Thymus (tissue), 14 donors: Measurements from ENCODE around the gene FCRLB. TPM values are rescaled to one million over a fixed set of nuclear protein-coding genes. Genes with fewer than 3 reads are reported as not detected.
"Not testable (repeated sequence)": the region's sequence is repeated elsewhere in the genome, so short reads cannot be mapped to it uniquely, and the experiment has no call there.

ENCODE experiments used
- DNase-seq, 9 donors: peaks; one replicate each; pipeline ENCODE4 v3.0.0-alpha.2; 2013; ENCODE audit warnings: low spot score in 9 of 9, low read depth in 6 of 9, missing footprints in 1 of 9
- H3K27ac ChIP-seq, 2 donors: one replicate each; pipeline ENCODE4 v1.5.1; 2013; ENCODE audit warnings: control low read depth in 1 of 2, low read depth in 1 of 2, low read length in 1 of 2, mild to moderate bottlenecking in 1 of 2, moderate library complexity in 1 of 2
- H3K27me3 ChIP-seq, 2 donors: one replicate each; pipeline ENCODE4 v1.5.1; 2013; ENCODE audit warnings: low read length in 1 of 2; ENCODE audit not compliant: control insufficient read depth in 2 of 2, insufficient read depth in 1 of 2
- H3K36me3 ChIP-seq, 2 donors: one replicate each; pipeline ENCODE4 v1.5.1; 2013; ENCODE audit warnings: low read length in 1 of 2, mild to moderate bottlenecking in 1 of 2, moderate library complexity in 1 of 2; ENCODE audit not compliant: control insufficient read depth in 2 of 2, insufficient read depth in 2 of 2
- H3K4me1 ChIP-seq, 2 donors: one replicate each; pipeline ENCODE4 v1.5.1; 2013; ENCODE audit warnings: low read length in 2 of 2; ENCODE audit not compliant: control insufficient read depth in 2 of 2, insufficient read depth in 2 of 2
- H3K4me3 ChIP-seq, 2 donors: one replicate each; pipeline ENCODE4 v1.5.1; 2013; ENCODE audit warnings: low read length in 2 of 2, control low read depth in 1 of 2, mild to moderate bottlenecking in 1 of 2
- H3K9me3 ChIP-seq, 2 donors: one replicate each; pipeline ENCODE4 v1.5.1; 2013; ENCODE audit warnings: low read length in 1 of 2, mild to moderate bottlenecking in 1 of 2; ENCODE audit not compliant: control insufficient read depth in 2 of 2, insufficient read depth in 1 of 2
- WGBS: extraction: QIAGEN DNeasy Blood & Tissue Kit; methylation state at CpG from one replicate; pipeline ENCODE4 v1.1.7; 2013; 5-methylcytosine and 5-hydroxymethylcytosine counted together
- long read RNA-seq, 10 donors: transcript quantifications; one replicate each; lab custom pipeline, GENCODE V29; 2026
- polyA plus RNA-seq: library from polyadenylated mRNA; stranded (reverse); fragments of 200-250 nt; gene quantifications from one replicate; pipeline ENCODE4 v1.2.3, GENCODE V29; 2013
- total RNA-seq: library from RNA; stranded (reverse); fragments of 120-200 nt; gene quantifications from one replicate; pipeline ENCODE4 v1.2.4, GENCODE V29; 2013
- donor health status: healthy.

Gene FCRLB, protein sequence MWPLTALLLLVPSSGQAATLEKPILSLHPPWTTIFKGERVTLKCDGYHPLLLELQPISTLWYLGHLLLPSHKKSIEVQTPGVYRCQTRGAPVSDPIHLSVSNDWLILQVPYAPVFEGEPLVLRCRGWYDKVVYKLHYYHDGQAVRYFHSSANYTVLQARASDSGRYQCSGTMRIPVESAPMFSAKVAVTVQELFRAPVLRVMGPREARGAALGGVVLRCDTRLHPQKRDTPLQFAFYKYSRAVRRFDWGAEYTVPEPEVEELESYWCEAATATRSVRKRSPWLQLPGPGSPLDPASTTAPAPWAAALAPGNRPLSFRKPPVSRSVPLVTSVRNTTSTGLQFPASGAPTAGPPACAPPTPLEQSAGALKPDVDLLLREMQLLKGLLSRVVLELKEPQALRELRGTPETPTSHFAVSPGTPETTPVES
- total RNA-seq = 0.28 TPM
- polyA plus RNA-seq = 0.84 TPM
- long read RNA-seq, donor 1 = 0 reads
- long read RNA-seq, donor 2, partial matches to known transcripts = 0 of 1 reads
- long read RNA-seq, donor 2, other reads (novel, unspliced or antisense) = 0 of 1 reads
- long read RNA-seq, donor 3 = 0 reads
- long read RNA-seq, donor 4 = 0 reads
- long read RNA-seq, donor 5 = 0 reads
- long read RNA-seq, donor 6 = 0 reads
- long read RNA-seq, donor 7 = 0 reads
- long read RNA-seq, donor 8 = 0 reads
- long read RNA-seq, donor 9 = 0 reads
- long read RNA-seq, donor 10, partial matches to known transcripts = 0 of 1 reads
- long read RNA-seq, donor 10, other reads (novel, unspliced or antisense) = 0 of 1 reads

DNA sequence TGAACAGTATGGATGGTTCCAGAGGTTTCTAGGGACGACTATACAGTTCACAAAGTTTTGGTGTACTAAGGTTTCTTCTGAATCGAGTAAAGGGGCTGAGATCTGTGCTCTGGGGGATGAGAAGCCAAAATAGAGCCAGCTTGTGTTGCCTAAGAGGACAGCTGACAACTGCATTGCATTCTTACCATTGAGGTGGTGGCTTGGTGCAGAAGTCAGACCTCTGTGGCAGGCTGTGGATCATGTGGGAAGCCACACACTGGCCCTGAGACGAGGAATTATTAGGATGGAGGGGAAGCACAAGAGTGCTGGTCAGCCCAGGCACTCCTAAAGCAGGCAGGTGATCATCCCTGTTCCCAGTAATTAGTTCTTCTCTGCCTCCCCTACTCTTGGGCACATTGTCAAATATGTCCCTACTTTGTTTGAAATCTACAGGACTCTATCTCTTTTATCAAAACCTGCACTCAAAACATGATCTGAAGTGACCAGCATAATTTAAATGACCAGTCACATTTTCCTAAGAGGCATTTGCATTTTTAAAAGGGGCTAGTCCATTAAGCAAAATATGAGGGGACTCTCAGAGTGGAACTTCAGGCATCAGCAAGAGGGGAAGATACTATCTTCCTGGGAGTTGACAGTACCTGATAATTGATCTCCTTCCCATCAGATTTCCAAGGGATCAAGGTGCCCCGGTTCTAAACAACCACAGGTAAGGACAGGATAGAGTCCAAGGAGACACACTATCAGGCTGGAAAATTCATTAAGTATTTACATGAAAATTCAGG lies at the start of gene FCRLB:
FCRLB (plus strand) TSS at position 589 of the 782 bp plus-strand sequence. CDS start 1,129 bp downstream, outside the sequence.
- Histone ChIP-seq H3K36me3 (no peaks in the 10 kb centered on the region), H3K4me1 (peaks cover 0 to 6% of the 10 kb centered on the region in 2 donors)

DNA sequence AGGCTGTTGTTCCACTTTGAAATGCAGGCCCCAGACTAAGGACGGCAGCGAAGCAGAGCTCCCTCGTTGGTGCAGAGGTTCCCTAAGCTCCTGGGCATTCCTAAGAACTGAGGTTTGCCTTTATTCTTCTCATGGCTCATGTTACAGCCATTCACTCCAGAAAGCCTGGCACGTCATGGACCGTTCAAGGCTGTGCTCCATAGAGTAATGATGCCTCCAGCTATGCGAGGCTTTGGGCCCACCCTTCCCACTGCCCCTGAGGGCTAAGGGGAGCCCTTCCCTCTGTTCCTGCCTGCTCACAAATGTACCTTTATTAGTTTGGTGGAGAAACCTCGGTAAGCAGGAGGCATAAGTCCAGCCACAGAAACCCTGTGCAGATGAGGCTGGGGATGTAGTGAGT lies 47.9 kb upstream of the FCRLB start:
- DNase-seq, H3K36me3 ChIP-seq, H3K4me1 ChIP-seq, H3K27ac ChIP-seq, H3K27me3 ChIP-seq, H3K9me3 ChIP-seq, H3K4me3 ChIP-seq: not testable (repeated sequence)
- 86% methylated on average over 7 of the region's 7 CpGs for WGBS

More for the DNA sequence above, at the start of gene FCRLB:
- Histone ChIP-seq H3K9me3 (peaks cover 1 to 5% of the 10 kb centered on the region in 2 donors), H3K27me3 (peaks cover 46 to 85% of the 10 kb centered on the region in 2 donors), H3K4me3 (no peak within 1 kb of the TSS), H3K27ac (no peak within 1 kb of the TSS)
- WGBS = 41% methylated on average over 4 of the region's 4 CpGs
- no peak for DNase-seq

- not testable (repeated sequence) for DNase-seq, H3K27ac ChIP-seq, H3K36me3 ChIP-seq, H3K4me3 ChIP-seq, H3K4me1 ChIP-seq, H3K9me3 ChIP-seq, H3K27me3 ChIP-seq
- 97% methylated on average over 2 of the region's 3 CpGs for WGBS
These were observed 46.9 kb upstream of the FCRLB start for GRCh38 chr1:161674447-161674846.

- not testable (repeated sequence) for DNase-seq, H3K4me3 ChIP-seq
- 78% methylated on average over 3 of the region's 3 CpGs for WGBS
These were observed 46.4 kb upstream of the FCRLB start for GRCh38 chr1:161674908-161675307.

GRCh38 chr1:161676441-161676840 lies 44.9 kb upstream of the FCRLB start:
- Histone ChIP-seq H3K4me1 (no peaks in the 10 kb centered on the region), H3K4me3 (no peak overlapping the region), H3K9me3 (no peaks in the 10 kb centered on the region), H3K27ac (no peak overlapping the region), H3K27me3 (no peaks in the 10 kb centered on the region), H3K36me3 (no peaks in the 10 kb centered on the region)
- no peak for DNase-seq
- WGBS = 97% methylated on average over 2 of the region's 2 CpGs

More at GRCh38 chr1:161674908-161675307, 46.4 kb upstream of the FCRLB start:
- not testable (repeated sequence) for H3K36me3 ChIP-seq, H3K9me3 ChIP-seq, H3K27ac ChIP-seq, H3K4me1 ChIP-seq, H3K27me3 ChIP-seq

DNA sequence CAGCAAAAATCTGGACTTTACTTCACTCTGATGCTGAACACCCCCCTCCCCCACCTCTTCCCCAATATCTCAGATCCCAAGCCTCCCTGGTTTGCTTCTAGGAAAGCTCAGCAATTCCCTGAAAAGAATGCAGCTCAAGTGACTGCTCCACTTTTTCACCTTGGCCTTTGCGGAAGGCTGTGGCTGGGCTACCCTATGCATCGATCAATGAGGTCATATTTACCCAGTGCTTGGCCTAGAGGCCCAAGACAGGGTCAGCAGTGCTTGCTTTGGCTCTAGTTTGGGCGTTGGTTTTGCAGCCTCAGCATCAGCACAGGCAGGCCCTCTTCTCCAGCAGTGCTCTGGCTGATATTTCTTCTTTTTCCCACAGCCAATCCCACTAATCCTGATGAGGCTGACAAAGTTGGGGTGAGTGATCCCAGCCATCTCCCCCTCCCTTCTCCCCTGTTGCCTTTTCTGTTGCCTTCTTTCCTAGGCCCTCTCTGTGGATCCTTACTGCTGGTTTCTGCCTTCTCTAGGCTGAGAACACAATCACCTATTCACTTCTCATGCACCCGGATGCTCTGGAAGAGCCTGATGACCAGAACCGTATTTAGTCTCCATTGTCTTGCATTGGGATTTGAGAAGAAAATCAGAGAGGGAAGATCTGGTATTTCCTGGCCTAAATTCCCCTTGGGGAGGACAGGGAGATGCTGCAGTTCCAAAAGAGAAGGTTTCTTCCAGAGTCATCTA lies 44.2 kb upstream of the FCRLB start:
- no peak overlapping the region for H3K27ac ChIP-seq
- WGBS = 87% methylated on average over 5 of the region's 5 CpGs
- H3K4me1 ChIP-seq = no peaks in the 10 kb centered on the region
- no peak overlapping the region for H3K4me3 ChIP-seq
- no peaks in the 10 kb centered on the region for H3K9me3 ChIP-seq
- H3K27me3 ChIP-seq = no peaks in the 10 kb centered on the region
- DNase-seq = no peak
- H3K36me3 ChIP-seq = no peaks in the 10 kb centered on the region

DNA sequence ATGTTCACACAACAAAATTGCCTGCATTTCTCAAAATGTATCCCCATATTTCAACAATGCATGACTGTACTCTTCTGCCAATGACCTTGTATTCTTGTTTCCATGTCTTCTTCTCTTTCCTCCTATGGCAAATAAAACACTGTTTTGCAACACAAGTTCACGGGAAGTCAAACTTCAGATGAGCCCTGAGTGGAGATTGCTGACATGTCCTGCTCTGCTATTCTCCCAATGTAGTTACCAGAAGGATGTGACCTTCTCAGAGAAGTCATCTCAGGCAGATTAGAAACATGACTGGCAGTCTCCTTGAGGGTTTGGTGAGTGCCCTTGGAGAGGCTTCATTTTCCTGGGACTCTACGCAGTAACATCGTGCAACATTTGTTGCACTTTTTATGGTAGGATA lies 42.8 kb upstream of the FCRLB start:
- H3K27me3 ChIP-seq = no peaks in the 10 kb centered on the region
- H3K4me3 ChIP-seq = no peak overlapping the region
- no peaks in the 10 kb centered on the region for H3K4me1 ChIP-seq
- WGBS = 98% methylated on average over 3 of the region's 3 CpGs
- no peaks in the 10 kb centered on the region for H3K36me3 ChIP-seq
- DNase-seq = no peak
- H3K9me3 ChIP-seq = no peaks in the 10 kb centered on the region
- H3K27ac ChIP-seq = no peak overlapping the region

DNA sequence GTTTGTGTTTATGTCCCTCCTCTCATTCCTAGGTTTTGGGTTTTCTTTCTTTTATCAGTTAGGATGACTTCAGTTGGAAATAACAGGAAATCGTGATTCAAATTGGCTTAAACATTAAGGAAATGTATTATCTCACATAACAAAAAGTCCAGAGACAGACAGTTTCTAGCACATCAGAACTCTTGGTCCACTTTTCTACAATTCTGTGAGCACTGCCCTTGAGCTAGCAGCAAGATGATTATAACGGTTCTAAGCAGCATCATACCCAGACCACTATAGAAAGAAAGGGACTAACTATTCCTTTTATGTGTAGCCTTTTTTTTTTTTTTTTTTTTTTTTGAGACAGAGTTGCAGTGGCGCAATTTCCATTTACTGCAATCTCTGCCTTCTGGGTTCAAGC lies 39.5 kb upstream of the FCRLB start:
- DNase-seq = no peak
- no peak overlapping the region for H3K4me3 ChIP-seq
- no peaks in the 10 kb centered on the region for H3K9me3 ChIP-seq
- H3K4me1 ChIP-seq = no peaks in the 10 kb centered on the region
- no peaks in the 10 kb centered on the region for H3K36me3 ChIP-seq
- WGBS = 95% methylated on average over 3 of the region's 3 CpGs
- no peak overlapping the region for H3K27ac ChIP-seq
- H3K27me3 ChIP-seq = peaks cover 0 to 2% of the 10 kb centered on the region in 2 donors
